GM18858 (cell line): Measurements from ENCODE around the gene SPATA24.
"Not testable (repeated sequence)": the region's sequence is repeated elsewhere in the genome, so short reads cannot be mapped to it uniquely, and the experiment has no call there.

ENCODE experiments used
- ATAC-seq: cut with Tn5 transposase; IDR thresholded peaks from one replicate; pipeline ENCODE4 v1.9.1; 2021; ENCODE audit not compliant: unreplicated experiment

Gene SPATA24

GRCh38 chr5:139417214-139417613, 13.3 kb upstream of the SPATA24 start:
- ATAC-seq: no peak

DNA sequence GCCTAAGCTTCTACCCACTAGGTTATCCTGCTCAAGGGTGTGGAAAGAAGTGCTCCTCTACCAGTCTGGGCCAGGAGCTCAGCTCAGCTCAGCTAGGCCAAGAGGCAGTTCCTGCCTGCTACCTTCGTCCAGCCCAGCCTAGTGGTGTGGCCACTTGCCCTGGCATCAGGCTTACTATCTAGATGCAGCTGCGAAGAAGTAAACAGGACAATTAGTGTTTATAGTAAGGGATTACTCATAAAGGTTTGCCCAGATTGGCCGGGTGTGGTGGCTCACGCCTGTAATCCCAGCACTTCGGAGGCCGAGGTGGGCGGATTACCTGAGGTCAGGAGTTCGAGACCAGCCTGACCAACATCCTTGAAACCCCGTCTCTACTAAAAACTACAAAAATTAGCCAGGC, 12.8 kb upstream of the SPATA24 start:
- no peak for ATAC-seq

DNA sequence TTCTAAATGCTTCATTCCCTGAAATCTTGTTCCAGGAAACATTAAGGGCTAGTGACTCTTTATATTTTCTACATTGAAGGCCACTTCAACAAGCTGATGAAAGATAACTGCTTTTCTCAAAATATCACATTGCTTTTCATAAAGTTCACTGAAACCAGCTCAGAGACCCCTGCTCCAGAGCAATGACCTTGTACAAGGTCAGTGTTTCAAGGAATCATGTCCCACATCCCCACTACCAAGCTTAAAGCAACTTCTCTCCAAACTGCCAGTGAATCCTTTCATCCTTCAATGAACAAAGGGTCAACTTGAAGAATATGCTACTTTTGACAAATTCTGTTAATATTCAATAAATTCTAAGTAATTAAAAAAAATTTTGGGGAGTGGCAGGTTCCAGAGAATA, 12.0 kb upstream of the SPATA24 start:
- no peak for ATAC-seq

GRCh38 chr5:139415221-139415861, 11.5 kb upstream of the SPATA24 start:
- ATAC-seq: no peak

DNA sequence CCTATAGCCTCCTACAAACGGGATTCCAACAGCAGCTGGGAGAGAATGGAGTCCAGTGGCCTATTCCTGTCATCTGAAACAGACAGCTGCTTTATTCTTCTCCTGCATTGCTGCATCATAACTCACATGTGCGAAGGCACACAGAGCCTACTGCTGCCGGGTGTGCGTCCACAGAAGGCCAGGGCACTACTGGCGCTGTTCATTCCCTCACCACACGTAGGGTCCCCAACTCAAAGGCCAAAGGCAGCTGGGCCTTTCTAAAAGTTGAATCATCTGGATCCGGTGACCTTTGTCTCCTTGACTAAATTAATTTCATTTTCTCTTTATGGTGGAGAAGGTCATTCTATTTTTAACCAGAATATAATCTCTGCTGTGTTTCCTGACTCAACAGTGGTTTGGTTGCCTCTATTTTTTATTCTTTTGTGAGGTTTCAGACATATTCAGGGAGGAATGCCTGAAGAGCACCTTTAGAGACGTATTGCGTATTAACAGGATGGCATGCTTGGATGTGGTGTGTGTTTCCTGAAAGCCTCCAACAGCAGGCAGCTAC, 10.8 kb upstream of the SPATA24 start:
- no peak for ATAC-seq

GRCh38 chr5:139413963-139414362, 10.1 kb upstream of the SPATA24 start:
- ATAC-seq: no peak

DNA sequence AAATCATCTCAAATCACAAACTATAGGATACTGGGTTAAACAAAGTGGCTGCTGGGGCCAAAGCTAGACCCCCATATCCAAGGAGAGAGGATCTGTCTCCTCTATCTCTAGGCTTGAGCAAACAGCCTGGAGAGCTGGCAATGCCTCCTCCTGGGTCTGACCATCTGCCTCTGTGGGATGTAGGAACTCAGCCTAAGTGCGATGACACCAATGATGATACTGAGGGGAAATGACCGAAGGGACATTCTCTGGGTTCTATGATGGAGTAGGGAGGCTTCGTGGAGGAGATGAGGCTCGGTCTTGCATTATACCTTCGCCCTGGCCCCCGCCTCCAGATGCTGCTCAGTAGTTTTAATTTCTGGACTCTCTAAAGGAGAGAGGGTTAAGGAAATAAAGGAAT, 9.3 kb upstream of the SPATA24 start:
- ATAC-seq: no peak

- ATAC-seq: no peak
Observed at GRCh38 chr5:139410993-139411828, 7.3 kb upstream of the SPATA24 start.

- ATAC-seq: no peak
Observed at GRCh38 chr5:139410121-139410992, 6.5 kb upstream of the SPATA24 start.

GRCh38 chr5:139409116-139409515, 5.2 kb upstream of the SPATA24 start:
- not testable (repeated sequence) for ATAC-seq

- ATAC-seq: no peak
Observed at GRCh38 chr5:139408191-139408590, 4.3 kb upstream of the SPATA24 start.

- ATAC-seq: no peak
Observed at GRCh38 chr5:139407517-139407916, 3.6 kb upstream of the SPATA24 start.

DNA sequence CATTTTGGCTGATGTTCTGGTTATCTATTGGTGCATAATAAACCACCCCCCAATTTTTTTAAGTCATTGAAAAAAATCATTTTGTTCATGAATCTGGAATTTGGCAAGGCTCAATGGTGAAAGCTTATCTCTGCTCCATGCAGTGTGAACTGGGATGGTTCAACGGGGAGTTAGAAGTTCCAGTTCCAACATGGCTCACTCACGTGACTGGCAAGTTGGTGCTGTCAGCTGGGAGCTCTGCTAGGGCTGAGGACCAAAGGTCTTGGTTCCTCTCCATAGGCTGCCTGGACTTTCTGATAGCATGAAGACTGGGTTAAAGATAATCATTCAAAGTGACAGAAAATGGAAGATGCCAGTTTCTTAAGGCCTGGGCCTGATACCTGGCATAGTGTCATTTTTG, 3.1 kb upstream of the SPATA24 start:
- ATAC-seq: no peak

GRCh38 chr5:139404484-139404840, 573 bp upstream of the SPATA24 start:
- no peak for ATAC-seq

- no peak for ATAC-seq
Observed at GRCh38 chr5:139403418-139403786, 487 bp downstream of the SPATA24 start.

DNA sequence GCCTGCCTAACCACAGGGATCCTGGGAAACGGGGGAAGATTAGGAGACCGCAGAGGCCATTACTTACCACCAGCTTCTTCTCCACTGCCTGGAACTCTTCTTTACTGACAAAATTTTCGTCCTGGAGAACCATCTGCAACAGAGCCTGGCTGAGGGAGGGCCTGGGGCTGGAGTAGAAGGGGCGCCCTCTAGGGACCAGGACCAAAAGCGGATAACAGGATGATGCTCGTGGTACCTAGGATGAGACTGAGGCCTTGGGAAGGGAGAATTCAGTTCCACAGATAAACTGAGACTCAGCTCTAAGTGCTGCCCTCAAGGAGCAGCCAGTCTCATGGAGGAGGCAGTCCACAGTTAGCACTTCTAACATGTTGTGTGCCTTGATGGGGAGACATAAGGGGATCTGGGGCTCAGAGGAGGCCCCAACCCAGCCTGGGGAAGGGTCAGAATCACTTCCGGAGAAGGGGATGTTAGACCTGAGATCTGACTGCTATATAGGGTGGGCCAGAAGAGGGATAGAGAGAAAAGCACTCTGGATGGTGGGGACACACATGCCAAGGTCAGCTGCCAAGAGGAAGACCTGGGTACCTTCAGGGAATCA, 1.2 kb downstream of the SPATA24 start:
- no peak for ATAC-seq

- no peak for ATAC-seq
Observed at GRCh38 chr5:139401546-139401945, 2.3 kb downstream of the SPATA24 start.

DNA sequence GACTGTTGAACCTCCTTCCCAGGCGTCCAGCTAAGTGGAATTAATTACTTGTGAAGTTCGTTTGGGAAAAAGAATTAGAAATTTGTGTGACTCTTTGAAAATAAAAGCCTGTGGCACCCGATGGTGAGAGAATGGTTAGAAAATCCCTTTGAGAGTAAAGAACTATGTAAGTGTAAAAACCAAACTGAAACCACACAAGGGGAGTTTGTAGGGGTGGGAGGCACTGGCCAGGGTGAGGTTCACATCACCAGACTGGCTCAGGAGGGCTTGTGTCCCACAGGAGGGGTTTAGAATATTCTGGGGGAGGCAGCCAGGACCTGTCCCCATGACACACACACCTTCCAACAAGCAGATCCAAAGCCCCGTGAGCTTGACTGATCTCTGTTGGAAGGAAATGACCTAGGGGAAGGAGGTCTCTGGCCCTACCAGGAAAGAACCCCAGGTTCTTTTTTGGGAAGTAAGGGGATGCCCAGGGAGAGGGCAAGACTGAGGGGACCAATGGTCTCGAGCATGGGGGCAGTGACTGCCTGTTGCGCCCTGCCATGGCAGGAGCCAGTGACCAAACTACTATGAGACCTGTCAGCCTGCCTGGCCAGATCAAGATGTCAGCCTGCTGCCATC, 4.3 kb downstream of the SPATA24 start:
- ATAC-seq: peak; percentile 32

DNA sequence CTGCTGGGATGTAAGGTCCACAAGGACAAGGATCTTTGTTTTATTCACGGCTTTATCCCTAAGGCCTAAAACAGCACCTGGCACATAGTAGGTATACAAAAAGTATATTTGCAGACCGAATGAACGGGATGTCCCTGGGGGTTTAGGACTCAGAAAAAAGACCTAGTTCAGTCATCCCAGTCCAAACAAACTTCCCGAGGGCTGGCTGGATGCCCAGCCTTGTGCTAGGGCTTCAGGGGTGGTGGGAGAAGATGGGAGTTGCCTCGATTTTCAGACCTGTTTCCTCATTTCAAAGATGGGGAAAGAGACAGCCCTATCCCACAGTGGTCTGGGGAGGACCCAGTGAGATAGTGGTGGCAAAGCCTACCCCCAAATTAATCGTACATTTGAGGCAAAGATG, 6.0 kb downstream of the SPATA24 start:
- no peak for ATAC-seq

DNA sequence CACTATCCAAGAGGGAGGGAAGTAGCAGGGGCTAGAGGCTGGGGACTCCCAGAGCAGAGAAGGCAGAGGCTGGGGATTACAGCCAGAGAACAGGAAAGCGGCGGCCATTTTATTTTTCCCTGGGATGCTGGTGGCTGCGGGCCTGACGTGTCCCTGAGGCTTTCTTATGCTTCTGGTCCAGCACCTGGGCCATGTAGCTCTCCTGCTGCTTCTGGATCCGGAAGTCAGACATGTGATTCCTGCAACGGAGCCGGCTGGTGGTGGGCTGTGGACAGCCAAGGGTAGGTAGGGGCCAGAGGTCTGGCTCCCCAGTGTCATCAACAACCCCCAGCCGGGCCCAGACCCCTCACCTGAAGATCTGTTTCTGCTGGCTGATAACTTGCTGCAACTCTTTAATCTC, 7.2 kb downstream of the SPATA24 start:
- no peak for ATAC-seq
